NCI-H524 treated with DMSO at 0.1 percent for 48 hours (cell line): ENCODE data around the gene ANKS1B.
A peak's percentile ranks its signal among the peaks of the same experiment; 100 is the strongest.
"Not testable (repeated sequence)": the region's sequence is repeated elsewhere in the genome, so short reads cannot be mapped to it uniquely, and the experiment has no call there.

Source experiments
- DNase-seq: peaks from one replicate; lab custom pipeline; 2025; lab: John Stamatoyannopoulos, UW

The ANKS1B gene

GRCh38 chr12:99984271-99985128, at the start of gene ANKS1B:
ANKS1B (minus strand) TSS chr12:99984936; CDS start chr12:99984237, 699 bp downstream.
- DNase-seq = peak; percentile 26

GRCh38 chr12:100031836-100032235, 47.1 kb upstream of the ANKS1B start:
- no peak for DNase-seq

- DNase-seq = no peak
Observed at GRCh38 chr12:100027671-100028070, 42.9 kb upstream of the ANKS1B start.

- DNase-seq = no peak
Observed at GRCh38 chr12:100026241-100026640, 41.5 kb upstream of the ANKS1B start.

- DNase-seq = no peak
Observed at GRCh38 chr12:100024974-100025555, 40.3 kb upstream of the ANKS1B start.

- peak; percentile 12 for DNase-seq
Observed at GRCh38 chr12:100020370-100020769, 35.6 kb upstream of the ANKS1B start.

GRCh38 chr12:100017056-100017455, 32.3 kb upstream of the ANKS1B start:
- DNase-seq = no peak

- not testable (repeated sequence) for DNase-seq
Observed at GRCh38 chr12:100016304-100016703, 31.6 kb upstream of the ANKS1B start.

GRCh38 chr12:100005846-100006245, 21.1 kb upstream of the ANKS1B start:
- not testable (repeated sequence) for DNase-seq

GRCh38 chr12:99997806-99998205, 13.1 kb upstream of the ANKS1B start:
- DNase-seq = no peak

GRCh38 chr12:99996095-99996494, 11.4 kb upstream of the ANKS1B start:
- DNase-seq = no peak

- no peak for DNase-seq
Observed at GRCh38 chr12:99985631-99986030, 895 bp upstream of the ANKS1B start.

GRCh38 chr12:99985129-99985570, 414 bp upstream of the ANKS1B start:
- DNase-seq = no peak

- DNase-seq = no peak
Observed at GRCh38 chr12:99983456-99984258, 1.1 kb downstream of the ANKS1B start.

GRCh38 chr12:99981639-99982190, 3.0 kb downstream of the ANKS1B start:
- DNase-seq = no peak

GRCh38 chr12:99979471-99979870, 5.3 kb downstream of the ANKS1B start:
- no peak for DNase-seq

GRCh38 chr12:99978152-99978551, 6.6 kb downstream of the ANKS1B start:
- no peak for DNase-seq

GRCh38 chr12:99977550-99977949, 7.2 kb downstream of the ANKS1B start:
- no peak for DNase-seq

GRCh38 chr12:99976762-99977161, 8.0 kb downstream of the ANKS1B start:
- DNase-seq = no peak

- DNase-seq = no peak
Observed at GRCh38 chr12:99975321-99975720, 9.4 kb downstream of the ANKS1B start.

- DNase-seq = no peak
Observed at GRCh38 chr12:99974146-99974545, 10.6 kb downstream of the ANKS1B start.

- no peak for DNase-seq
Observed at GRCh38 chr12:99966429-99966828, 18.3 kb downstream of the ANKS1B start.
